Stimulated activated CD4-positive, alpha-beta T cell treated with anti-CD3 and anti-CD28 coated beads, Interleukin-12 subunit alpha, Interleukin-12 subunit beta, amount 100 ng/mL, for 48 hours (primary cell): ENCODE data around the gene PRKD1.
"Not testable (repeated sequence)": the region's sequence is repeated elsewhere in the genome, so short reads cannot be mapped to it uniquely, and the experiment has no call there.

Source experiments
- DNase-seq, 3 donors: peaks; one replicate each; pipeline ENCODE4 v3.0.0-alpha.2; 2020; ENCODE audit warnings: low read depth in 2 of 3, low spot score in 1 of 3

The PRKD1 gene

DNA sequence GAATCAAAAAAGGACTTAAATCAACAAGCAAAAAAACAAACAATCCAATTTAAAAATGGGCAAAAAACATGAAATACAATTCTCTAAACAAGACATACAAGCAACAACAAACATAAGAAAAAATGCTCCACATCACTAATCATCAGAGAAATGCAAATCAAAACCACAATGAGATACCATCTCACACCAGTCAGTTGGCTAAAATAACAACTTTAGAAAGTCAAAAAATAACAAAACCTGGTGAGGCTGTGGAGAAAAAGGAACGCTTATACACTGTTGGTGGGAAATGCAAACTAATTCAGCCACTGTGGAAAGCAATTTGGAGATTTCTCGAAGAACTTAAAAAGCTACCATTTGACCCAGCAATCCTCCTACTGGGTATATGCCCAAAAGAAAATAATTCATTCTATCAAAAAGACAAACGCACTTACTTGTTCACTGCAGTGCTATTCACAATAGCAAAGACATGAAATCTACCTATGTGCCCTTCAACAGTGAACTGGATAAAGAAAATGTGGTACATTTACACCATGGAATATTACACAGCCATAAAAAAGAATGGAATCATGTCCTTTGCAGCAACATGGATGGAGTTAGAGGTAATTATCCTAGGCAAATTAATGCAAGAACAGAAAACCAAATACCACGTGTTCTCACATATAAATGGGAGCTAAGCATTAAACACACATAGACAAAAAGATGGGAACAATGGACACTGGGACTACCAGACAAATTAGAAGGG is 26.9 kb downstream of the PRKD1 start:
- no peak for DNase-seq

DNA sequence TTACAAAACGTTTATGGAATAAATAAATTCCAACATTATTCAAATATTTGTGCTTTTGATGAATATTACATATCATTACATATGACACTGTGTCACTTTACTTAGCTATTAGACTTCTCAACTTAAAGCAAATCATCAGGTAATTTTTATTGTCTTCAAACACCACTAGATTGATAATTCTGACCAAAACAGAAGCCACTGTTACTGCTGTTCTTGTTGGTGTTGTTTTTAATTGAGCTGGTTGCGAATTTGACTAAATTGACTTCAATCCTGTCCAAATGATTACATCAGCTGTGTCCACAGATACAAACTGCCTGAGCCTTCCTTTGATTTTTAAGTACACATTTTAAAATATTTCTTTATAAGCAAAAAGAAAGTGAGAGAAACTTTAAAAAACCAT is 29.2 kb downstream of the PRKD1 start:
- no peak for DNase-seq

DNA sequence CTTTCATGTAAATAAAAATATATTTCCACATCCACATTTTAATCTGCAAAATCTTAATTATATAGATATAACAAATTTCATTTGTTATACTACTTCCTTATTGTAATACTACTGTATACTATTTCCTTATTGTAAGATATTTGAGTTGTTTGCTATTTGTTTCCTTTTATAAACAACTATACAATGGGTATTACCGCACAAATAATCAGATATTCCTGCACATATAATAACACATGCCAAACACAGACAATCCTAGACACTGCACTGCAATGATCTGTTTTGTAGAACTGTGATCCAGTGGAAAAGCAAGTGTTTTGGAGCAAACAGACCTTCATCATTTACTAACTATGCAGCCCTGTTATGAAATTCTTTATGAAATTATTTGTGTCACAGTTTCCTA is 30.5 kb downstream of the PRKD1 start:
- DNase-seq, result no peak

DNA sequence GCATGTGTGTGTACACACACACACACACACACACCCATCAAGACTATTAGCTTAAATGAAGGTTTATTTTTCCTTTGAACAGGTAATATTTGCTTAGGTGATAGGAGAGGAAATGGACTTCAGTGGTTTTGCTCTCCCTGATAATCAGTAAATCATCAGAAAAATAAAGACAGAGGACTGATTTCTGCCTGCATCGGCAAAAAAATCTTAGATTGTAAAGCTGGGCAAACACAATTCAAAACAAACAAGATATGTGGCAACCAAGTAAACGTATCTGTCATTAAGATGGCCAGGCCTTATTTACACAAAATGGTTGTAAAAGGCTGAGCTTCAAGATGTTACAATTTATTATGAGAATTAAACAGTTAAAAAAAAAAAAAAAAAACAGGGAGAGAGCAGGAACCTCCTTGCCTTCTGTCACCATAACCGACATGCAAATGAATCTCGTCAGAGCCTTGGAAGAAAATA is 31.3 kb downstream of the PRKD1 start:
- DNase-seq, result no peak

DNA sequence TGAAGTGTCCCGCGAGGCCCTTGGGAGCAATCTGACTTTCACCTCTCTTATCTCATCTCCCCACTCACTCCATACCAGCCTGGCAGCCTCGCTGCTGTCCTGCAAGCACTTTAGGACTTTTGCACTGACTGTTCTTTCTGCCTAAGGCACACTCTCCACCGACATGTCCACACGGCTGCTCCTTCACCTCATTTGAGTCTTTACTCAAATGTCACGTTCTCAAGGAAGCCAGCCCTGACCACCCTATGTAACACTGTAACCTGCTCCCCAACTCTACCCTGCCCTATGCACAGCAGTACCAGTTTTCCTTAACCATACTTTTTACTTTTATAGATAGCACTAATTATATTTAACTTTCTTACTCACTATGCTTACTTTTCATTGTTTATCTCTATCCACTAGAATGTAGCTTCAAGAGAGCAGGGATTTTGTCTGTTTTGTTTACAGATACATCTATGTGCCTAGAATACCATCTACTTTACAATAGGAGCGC is 32.0 kb downstream of the PRKD1 start:
- DNase-seq, result no peak

DNA sequence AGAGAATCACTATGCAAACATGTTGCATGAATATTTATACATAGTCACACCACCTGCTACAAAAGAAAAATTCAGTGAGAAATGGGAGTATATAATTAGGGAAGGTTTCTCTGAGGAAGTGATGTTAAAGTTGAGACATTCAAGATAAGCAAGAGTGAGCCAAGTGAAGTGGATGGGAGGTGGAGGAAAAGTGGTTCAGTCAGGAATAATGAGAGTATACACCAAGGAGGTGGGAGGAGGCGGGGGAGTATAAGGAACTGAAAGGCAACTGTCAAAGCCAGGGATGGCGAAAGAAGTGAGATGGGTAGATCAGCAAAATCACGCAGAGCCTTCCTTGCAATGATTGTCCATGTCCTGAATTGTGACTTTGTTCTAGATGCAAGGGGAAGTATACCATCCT is 33.7 kb downstream of the PRKD1 start:
- DNase-seq, result no peak

DNA sequence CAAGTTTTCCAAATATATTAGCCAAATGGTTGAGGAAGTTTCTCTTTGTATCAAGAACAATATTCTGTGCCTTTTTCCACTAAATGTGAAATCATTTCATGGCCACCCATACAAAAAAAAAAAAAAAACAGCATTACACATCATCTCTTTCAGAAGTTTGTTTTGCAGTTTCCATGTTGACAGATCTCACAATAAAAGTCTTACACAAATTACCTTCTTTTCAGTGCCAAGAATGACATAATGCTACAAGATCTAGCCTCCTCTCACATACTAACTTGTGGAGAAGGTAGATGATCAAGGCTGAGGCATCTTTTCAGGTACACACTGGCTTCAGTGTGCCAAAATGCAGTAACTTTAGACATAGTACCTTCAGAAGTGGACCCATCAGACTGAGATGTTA is 35.3 kb downstream of the PRKD1 start:
- DNase-seq, result no peak

DNA sequence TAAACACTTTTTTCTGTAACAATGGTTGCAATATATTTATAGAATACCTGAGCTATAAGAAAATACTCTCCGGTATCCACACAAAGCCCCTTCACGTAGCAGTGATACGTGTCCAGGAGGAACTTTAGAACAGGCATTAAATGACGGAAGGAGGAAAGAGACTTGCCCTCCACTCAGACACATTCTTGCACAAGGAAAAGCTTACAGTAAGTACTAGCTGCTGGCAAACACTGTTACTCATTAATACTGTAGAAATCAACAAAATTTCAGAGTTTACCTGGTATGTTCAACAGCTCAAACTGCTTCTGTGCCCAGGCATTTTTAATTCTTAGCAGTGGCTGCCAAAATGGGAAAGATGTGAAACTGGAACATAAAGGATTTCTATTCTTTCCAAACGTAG is 41.7 kb downstream of the PRKD1 start:
- no peak for DNase-seq

DNA sequence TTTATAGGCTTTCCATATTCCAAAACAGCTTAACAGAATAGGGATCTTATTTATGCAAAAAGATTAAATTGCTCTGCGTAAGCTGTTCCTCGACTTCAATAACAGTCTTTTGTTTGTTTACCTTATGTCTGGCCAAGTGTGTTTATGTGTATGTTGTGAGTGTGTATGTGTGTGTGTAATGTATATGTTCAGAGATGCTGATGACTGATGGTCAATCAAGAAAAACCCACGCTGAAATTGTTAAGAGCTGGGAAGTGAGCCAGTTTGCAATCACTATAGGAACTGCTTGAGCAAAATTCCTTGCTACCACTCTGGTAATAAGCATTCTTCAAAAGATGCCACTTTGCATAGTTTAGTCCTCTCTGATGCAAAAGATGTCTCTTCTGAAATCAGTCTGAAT is 59.6 kb downstream of the PRKD1 start:
- DNase-seq, result no peak

DNA sequence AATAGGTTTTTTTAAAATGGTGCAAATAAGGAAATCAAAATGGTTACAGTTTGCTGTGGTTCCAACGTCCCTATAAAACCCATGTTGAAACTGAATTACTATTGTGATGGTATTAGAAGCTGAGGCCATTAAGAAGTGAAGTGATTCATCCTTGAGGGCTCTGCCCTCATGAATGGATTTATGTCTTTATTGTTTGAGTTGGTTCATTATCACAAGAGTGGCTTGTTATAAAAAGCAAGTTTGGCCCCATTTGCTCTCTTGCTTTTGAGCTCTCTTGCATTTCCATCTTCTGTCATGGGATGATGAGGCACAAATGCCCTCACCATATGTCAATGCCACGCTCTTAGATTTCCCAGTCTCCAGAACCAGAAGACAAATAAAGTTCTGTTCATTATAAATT is 62.3 kb downstream of the PRKD1 start:
- no peak for DNase-seq

DNA sequence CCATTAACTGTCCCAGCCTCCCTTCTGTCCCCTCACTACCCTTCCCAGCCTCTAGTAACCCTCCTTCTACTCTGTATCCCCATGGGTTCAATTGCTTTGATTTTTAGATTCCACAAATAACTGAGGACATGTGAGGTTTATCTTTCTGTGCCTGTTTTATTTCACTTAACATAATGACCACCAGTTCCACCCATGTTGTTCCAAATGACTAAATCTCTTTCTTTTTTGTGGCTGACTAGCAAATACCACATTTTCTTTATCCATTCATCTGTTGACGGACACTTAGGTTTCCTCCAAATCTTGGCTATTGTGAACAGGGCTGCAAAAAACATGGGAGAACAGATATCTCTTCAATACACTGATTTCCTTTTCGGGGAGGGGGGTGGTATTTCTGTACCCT is 65.7 kb downstream of the PRKD1 start:
- no peak for DNase-seq

DNA sequence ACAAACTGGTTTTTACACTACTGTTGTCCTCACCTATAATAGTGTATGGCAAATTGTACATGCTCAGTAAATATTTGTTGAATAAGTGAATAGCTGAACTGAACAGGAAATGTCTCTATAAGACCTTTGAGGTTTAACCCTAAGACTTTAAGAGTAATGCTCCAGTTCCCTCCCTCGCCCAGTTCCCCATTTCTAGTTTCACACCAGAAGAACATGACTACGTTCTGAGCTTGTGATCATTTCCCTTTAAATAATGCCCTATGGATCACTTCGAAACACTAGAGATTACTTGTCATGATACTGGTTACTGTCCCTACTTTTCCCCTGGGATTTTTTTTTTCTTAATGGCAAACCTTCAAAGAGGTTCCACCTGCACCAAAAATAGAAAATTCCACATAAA is 69.3 kb downstream of the PRKD1 start:
- no peak for DNase-seq

DNA sequence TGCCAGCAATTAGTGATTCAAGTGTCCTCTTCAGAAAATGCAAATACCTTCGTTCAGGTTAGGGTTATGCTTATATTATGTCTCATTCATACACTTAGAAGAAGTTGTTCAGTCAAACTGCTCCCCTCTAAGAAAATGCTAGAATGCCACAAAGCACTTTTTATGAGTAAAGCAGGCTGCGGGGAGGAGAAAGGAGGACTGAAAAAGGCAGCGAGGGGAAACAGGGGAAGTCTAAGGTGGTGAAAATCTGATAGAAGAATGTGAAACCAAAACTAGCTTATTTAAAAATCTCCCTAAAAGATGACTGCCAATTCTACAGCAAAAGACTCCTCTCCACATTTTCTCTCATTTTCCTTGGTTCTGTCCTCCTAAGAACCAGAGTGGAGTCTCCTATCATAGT is 70.1 kb downstream of the PRKD1 start:
- no peak for DNase-seq

DNA sequence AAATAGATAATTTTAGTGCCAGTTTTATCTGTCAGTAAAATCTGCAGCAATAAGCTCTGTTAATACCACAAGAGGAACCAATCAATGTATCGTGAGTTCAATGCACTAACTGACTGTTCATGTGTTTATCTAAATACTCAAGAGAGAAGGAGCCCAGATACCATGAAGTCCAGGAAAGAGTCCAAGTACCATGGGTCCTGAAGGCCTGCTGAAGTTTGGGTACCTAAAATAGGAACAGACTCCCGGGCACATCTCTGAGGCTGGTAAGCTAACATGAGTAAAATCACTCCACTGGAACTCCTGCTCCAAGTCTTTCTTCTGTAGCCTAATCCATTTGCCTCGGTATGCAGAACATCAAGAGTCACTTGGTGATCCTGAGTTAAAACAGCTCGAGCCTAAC is 71.1 kb downstream of the PRKD1 start:
- DNase-seq, result no peak

DNA sequence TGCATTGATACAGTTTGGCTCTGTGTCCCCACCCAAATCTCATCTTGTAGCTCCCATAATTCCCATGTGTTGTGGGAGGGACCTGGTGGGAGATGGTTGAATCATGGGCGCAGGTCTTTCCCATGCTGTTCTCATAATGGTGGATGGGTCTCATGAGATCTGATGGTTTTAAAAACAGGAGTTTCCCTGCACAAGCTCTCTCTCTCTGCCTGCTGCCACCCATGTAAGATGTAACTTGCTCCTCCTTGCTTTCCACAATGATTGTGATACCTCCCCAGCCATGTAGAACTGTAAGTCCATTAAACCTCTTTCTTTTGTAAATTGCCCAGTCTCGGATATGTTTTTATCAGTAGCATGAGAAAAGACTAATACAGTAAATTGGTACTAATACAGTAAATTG is 74.0 kb downstream of the PRKD1 start:
- not testable (repeated sequence) for DNase-seq

DNA sequence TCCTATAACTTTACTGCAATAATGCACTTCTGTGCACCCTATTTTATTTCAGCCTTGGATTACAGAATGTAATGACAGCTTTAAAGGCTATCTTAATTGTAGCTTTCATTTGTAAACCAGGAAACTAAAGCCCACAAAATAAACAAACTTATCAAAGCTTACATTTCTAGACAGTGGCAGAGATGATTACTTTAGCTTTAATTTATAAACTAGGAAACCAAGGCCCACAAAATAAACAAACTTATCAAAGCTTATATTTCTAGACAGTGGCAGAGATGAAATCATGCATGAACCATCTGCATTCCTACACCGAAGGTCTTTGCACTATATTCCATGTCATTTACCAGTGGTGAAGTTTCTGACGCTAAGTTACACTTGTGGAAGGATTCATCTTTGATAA is 74.4 kb downstream of the PRKD1 start:
- DNase-seq, result no peak

DNA sequence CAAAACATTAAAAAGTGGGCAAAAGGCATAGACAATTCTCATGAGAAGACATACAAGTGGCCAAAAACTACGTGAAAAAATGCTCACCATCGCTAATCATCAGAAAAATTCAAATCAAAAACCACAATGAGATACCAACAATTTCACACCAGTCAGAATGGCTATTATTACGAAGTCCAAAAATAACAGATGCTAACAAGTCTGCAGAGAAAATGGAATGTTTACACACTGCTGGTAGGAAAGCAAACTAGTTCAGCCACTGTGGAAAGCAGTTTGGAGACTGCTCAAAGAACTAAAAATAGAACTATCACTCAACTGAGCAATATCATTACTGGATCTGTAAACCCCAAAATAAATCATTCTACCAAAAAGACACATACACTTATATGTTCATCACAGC is 76.2 kb downstream of the PRKD1 start:
- DNase-seq, result no peak

DNA sequence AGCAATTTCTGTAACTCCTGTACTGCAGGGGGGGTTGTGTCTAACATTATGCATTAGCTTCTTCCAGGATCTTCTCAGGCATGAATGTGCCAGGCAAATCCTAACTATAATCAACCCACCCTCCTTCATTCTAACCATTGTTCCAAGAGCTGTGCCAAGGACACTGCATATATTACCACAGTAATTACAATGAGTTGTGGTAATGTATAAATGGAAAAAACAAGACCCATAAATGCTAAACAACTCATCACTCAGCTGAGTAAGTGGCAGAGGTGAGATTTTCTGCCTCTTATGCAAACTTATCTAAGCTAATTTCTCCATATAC is 80.6 kb downstream of the PRKD1 start:
- no peak for DNase-seq

DNA sequence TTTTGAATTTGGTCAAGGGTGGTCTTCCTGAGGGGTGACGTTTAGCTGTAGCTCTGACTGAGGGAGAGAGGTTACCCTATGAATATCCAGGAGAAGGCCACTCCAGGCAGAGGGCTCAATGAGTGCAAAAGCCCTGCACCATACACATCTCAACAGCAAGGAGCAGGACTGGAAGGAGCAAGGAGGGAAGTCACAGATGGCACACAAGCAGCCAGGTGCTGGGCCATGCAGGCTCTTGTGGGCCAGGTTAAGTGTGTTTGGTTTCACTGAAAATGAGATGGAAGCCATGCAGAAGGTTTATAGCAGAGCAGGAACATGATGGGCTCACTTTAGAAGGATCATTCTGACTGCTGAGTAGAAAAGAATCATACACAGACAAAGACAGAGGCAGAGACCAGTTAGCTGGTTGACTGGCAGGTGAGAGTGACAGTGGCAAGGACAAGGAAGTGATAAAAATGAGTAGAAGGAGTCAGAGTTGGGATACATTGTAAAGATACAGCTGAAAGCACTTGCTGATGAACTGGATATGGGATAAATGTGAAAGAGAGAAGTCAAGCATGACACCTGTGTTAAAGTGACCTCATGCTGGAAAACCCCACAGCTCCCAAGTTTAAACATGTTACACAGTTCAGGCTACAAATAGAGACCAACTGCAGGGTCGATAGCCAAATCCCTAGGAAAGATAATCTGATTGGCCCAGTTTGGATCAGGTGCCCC is 81.2 kb downstream of the PRKD1 start:
- DNase-seq, result no peak

DNA sequence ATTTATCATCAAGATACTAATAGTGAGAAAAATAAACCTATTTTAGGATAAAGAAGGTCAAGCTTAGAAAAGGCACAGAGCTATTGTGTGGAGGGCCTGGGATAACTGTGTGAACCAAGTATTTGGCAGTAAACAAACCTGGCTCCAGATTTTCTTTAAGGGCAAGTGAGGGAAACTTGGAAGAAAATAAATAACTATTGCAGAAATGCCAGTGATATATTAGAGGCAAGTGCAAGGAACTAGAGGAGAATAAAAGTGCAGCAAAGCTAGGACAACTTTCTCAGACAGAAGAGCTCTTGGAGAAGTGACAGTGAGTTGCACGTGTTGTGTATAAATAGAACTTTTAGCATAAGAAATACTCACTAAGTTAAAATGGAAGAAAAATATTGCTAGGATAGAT is 83.7 kb downstream of the PRKD1 start:
- DNase-seq, result no peak

DNA sequence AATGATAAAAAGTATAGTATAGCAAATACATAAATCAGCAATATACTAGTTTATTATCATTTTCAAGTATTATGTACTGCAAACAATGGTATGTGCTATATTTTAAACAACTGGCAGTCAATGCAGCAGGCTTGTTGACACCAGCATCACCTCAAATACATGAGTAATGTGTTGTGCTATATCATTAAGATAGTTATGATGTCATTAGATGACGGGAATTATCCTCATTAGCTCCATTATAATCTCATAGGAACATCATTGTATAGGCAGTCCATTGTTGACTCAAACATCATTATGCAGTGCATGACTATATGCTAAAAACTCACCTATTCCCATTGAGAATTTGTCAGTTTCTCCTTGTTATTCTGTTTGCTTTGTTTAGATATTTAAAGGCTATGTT is 85.4 kb downstream of the PRKD1 start:
- DNase-seq, result no peak

DNA sequence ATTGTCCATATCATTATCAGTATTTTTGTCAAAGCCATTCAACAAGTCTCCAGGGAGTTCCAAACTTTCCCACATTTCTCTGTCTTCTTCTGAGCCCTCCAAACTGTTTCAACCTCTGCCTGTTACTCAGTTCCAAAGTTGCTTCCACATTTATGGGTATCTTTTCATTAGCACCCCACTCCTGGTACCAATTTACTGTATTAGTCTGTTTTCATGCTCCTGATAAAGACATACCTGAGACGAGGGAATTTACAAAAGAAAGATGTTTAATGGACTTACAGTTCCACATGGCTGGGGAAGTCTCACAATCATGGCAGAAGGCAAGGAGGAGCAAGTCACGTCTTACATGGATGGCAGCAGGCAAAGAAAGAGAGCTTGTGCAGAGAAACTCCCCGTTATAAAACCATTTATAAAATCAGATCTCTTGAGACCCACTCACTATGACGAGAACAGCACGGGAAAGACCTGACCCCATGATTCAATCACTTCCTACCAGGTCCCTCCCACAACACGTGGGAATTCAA is 87.2 kb downstream of the PRKD1 start:
- not testable (repeated sequence) for DNase-seq

DNA sequence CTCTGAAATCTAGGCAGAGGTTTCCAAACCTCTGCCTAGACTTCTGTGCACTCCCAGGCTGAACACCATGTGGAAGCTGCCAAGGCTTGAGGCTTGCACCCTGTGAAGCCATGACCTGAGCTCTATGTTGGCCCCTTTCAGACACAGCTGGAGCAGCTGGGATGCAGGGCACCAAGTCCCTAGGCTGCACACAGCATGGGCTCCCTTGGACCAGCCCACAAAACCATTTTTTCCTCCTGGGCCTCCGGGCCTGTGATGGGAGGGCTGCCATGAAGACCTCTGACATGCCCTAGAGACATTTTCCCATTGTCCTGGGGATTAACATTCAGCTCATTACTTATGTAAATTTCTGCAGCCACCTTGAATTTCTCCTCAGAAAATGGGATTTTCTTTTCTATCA is 88.0 kb downstream of the PRKD1 start:
- not testable (repeated sequence) for DNase-seq
